Measurements from ENCODE around the gene STON2.

The STON2 gene

DNA sequence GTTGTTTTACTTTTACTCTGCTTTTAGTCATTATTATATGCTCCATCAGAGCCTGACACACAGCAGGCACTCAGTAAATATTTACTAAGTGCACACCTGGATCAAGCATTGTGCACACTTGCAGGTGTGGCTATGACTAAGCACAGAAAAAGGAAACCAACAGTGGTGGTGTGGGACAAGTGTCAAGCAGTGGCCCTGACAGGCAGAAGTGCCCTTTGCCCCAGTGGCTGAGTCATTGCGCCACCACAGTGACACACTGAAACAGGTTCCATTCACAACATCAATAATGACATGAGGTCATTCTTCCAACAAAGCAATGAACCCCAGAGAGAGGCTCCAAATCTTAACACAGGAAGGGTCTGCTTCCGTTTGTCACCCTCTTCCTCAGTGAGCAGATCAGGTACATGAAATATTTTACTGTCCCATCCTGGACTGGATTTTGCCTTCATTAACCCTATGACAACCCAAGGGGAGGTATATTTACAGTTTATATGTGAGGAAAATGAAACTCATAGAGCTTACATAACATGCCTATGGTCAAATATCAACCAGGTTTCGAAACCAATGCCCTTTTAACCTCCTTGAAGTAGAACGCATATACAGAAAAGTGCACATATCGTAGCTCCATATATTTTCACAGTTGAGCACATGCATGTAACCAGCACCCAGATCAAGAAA is 96.7 kb downstream of the STON2 start:
- no peak overlapping the region for H3K4me3 ChIP-seq (replicated peaks; ENCODE audit: low read depth, low read length)
- TF ChIP-seq CTCF (IDR thresholded peaks at IDR 0.05; ENCODE audit: low read length, missing control alignments) = no peak
- no peak for DNase-seq (ENCODE audit: low read depth)

DNA sequence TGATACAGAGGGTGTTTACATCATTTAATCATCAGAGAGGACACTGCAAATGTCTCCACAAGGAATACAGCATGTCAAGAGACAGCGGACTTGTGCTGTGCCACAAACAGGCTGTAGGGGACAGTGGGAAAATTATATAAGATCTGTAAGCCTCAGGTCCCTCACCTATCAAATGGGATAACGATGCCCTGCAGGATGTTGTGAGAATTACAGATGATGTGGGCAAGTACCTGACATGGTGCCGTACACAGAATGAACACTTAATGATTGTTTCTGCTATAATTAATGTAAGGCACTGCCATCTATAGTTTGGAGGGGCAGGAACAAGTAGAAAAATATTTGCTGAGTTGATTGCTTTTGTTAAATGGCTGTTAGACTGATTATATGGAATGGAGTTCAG is 97.5 kb downstream of the STON2 start:
- no peak overlapping the region for H3K4me3 ChIP-seq (replicated peaks; ENCODE audit: low read depth, low read length)
- no peak for TF ChIP-seq CTCF (IDR thresholded peaks at IDR 0.05; ENCODE audit: low read length, missing control alignments)
- no peak for DNase-seq (ENCODE audit: low read depth)

GRCh38 chr14:81301813-81302212 is 98.3 kb downstream of the STON2 start:
- H3K4me3 ChIP-seq (replicated peaks; ENCODE audit: low read depth, low read length) = no peak overlapping the region
- no peak for TF ChIP-seq CTCF (IDR thresholded peaks at IDR 0.05; ENCODE audit: low read length, missing control alignments)
- DNase-seq (ENCODE audit: low read depth) = no peak

GRCh38 chr14:81301371-81301770 is 98.8 kb downstream of the STON2 start:
- H3K4me3 ChIP-seq (replicated peaks; ENCODE audit: low read depth, low read length) = no peak overlapping the region
- no peak for TF ChIP-seq CTCF (IDR thresholded peaks at IDR 0.05; ENCODE audit: low read length, missing control alignments)
- DNase-seq (ENCODE audit: low read depth) = no peak

GRCh38 chr14:81298911-81299310 is 101.2 kb downstream of the STON2 start:
- DNase-seq (ENCODE audit: low read depth) = no peak
- no peak for TF ChIP-seq CTCF (IDR thresholded peaks at IDR 0.05; ENCODE audit: low read length, missing control alignments)

DNA sequence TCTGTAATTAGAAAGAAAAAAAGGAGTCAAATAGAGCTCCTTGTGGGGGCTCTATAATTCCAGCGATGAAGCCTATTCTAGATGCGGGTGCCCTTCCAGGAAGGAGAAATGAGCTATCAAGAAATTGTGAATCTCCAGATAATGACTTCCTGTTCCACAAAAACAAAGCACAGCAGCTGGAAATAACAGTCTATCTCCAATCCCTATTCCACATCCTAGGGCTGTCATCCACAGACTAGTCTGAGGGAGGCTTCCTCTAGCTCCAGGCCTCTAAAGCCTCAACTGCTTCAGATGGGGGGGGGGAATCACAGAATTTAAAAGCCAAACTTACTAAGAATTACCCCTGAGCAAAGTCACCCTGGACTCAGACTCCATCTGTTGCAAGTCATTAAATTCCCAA is 102.0 kb downstream of the STON2 start:
- DNase-seq (ENCODE audit: low read depth) = no peak
- no peak overlapping the region for H3K4me3 ChIP-seq (replicated peaks; ENCODE audit: low read depth, low read length)
- no peak for TF ChIP-seq CTCF (IDR thresholded peaks at IDR 0.05; ENCODE audit: low read length, missing control alignments)

More at GRCh38 chr14:81298911-81299310, 101.2 kb downstream of the STON2 start:
- no peak overlapping the region for H3K4me3 ChIP-seq (replicated peaks; ENCODE audit: low read depth, low read length)

Measured in fibroblast of pulmonary artery (primary cell).